Fibroblast of lung (primary cell): ENCODE data around the gene USF3.

Experiments used
- CTCF ChIP-seq, 2 donors: IDR thresholded peaks in 1 of 2; conservative IDR thresholded peaks in 1 of 2; 1 replicate in 1 of 2; 2 replicates in 1 of 2; pipeline ENCODE4 v1.5.1; 2011 to 2012; ENCODE audit warnings: low read length in 2 of 2, control low read depth in 1 of 2, inconsistent platforms in 1 of 2, low read depth in 1 of 2, mild to moderate bottlenecking in 1 of 2
- EZH2 ChIP-seq: IDR thresholded peaks from 2 replicates; pipeline ENCODE4 v1.5.1; 2012; ENCODE audit warnings: low read length, control low read depth, mild to moderate bottlenecking; ENCODE audit errors: missing control alignments

GRCh38 chr3:113664523-113665094 is 31.8 kb downstream of the USF3 start:
- TF ChIP-seq CTCF (conservative IDR thresholded peaks at IDR 0.05 in 1 of 2, IDR thresholded peaks at IDR 0.05 in 1 of 2; ENCODE audit: low read depth in 1 of 2, low read length in 2 of 2) (no peak), EZH2 (no peak)
